Activated CD8-positive, alpha-beta memory T cell treated with anti-CD3 and anti-CD28 coated beads, Interleukin-2, amount 10 ng/mL, durations not matched to agents 7 days and 5 days (primary cell): ENCODE measurements around the gene ANO6. TPM values are rescaled to one million over a fixed set of nuclear protein-coding genes. Genes with fewer than 3 reads are reported as not detected.
A peak's percentile ranks its signal among the peaks of the same experiment; 100 is the strongest.
"Not testable (repeated sequence)": the region's sequence is repeated elsewhere in the genome, so short reads cannot be mapped to it uniquely, and the experiment has no call there.

Experiments
- ATAC-seq: fragments of 150-1000 bp; cut with Tn5 transposase; one replicate; pipeline ENCODE4 v1.10.0; 2021; ENCODE audit warnings: moderate library complexity
- CTCF ChIA-PET: fragments of 350-600 bp; sonication (Branson Sonifier 250); formaldehyde crosslinking; loops from one replicate; lab custom pipeline; 2021; ENCODE audit warnings: antibody characterized with exemption; lab: Charles Lee
- DNase-seq: peaks from one replicate; pipeline ENCODE4 v3.0.0-alpha.2; 2020
- H3K27ac Mint-ChIP-seq: one replicate; pipeline ENCODE4 v1.8.0; 2021; ENCODE audit warnings: mild to moderate bottlenecking, mixed read lengths
- H3K27me3 Mint-ChIP-seq: one replicate; pipeline ENCODE4 v1.8.0; 2021; ENCODE audit warnings: mixed read lengths
- H3K36me3 Mint-ChIP-seq: one replicate; pipeline ENCODE4 v1.8.0; 2021; ENCODE audit warnings: mild to moderate bottlenecking, mixed read lengths
- H3K4me1 Mint-ChIP-seq: one replicate; pipeline ENCODE4 v1.8.0; 2021; ENCODE audit warnings: mixed read lengths
- H3K4me3 Mint-ChIP-seq: one replicate; pipeline ENCODE4 v1.8.0; 2021; ENCODE audit warnings: mild to moderate bottlenecking, moderate library complexity, mixed read lengths
- H3K9me3 Mint-ChIP-seq: one replicate; pipeline ENCODE4 v1.8.0; 2022; ENCODE audit warnings: low read depth, mixed read lengths
- total RNA-seq, 2 experiments: library from RNA; stranded (reverse); gene quantifications; one replicate each; pipeline ENCODE4 v1.2.3, GENCODE V29; 2021

ANO6 gene, protein sequence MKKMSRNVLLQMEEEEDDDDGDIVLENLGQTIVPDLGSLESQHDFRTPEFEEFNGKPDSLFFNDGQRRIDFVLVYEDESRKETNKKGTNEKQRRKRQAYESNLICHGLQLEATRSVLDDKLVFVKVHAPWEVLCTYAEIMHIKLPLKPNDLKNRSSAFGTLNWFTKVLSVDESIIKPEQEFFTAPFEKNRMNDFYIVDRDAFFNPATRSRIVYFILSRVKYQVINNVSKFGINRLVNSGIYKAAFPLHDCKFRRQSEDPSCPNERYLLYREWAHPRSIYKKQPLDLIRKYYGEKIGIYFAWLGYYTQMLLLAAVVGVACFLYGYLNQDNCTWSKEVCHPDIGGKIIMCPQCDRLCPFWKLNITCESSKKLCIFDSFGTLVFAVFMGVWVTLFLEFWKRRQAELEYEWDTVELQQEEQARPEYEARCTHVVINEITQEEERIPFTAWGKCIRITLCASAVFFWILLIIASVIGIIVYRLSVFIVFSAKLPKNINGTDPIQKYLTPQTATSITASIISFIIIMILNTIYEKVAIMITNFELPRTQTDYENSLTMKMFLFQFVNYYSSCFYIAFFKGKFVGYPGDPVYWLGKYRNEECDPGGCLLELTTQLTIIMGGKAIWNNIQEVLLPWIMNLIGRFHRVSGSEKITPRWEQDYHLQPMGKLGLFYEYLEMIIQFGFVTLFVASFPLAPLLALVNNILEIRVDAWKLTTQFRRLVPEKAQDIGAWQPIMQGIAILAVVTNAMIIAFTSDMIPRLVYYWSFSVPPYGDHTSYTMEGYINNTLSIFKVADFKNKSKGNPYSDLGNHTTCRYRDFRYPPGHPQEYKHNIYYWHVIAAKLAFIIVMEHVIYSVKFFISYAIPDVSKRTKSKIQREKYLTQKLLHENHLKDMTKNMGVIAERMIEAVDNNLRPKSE
- 10 to 100 TPM; 21.7 to 22.6 TPM for total RNA-seq

DNA sequence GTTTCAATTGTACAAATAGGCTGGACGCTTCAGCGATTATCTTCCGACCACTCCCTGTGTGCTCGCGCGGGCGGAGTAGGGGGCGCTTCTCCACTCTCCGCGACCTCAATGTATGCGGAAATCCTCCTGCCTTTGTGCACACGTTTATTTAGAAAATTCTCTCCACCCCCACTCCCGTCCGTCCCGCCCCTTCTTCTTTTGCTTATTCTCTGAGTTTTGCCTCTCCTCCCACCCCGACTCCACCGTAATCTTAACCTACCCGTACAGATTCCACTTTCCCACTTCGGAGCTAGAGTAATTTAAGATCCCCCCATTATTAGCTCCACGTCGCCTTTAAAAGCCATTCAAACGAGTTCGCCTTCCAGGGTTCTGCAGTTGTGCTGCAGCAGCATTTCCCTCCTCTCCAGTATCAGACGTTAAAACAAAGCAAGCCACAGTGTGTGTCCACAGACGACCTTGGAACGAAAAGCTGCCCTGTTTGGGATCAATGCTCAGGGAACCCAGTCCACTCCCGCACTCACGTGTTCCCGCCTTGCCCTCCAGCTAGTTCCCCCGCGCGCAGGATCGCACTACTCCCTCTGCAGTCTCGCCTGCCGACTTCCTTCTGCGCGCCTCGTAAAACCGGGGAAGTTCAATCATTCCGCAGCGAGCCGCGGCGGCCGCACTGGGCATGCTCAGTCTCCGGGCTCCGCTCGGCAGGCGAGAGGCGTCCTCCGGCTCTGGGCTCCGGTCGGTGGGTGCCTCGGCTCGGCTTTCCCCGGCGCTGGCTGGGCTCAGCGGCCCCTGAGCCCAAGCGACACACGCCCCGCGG lies at the start of gene ANO6:
Gene ANO6 (plus strand): TSS at position 677 of the 811 bp plus-strand sequence. CDS start 227 bp downstream, outside the sequence.
- CTCF ChIA-PET = interaction anchor here (0.7 to 1.8 kb wide), 7 partner anchors 11 to 514 kb away, joined by 3 to 5 read pairs (median 3); partner anchors contain the start of gene ARID2
- peak within 1 kb of the TSS; percentile 94 for H3K4me3 Mint-ChIP-seq
- peak within 1 kb of the TSS; percentile 93 for H3K27ac Mint-ChIP-seq
- ATAC-seq = peak; percentile 83
- H3K27me3 Mint-ChIP-seq = no peaks in the 10 kb centered on the region
- H3K9me3 Mint-ChIP-seq = no peaks in the 10 kb centered on the region
- peaks cover 44% of the 10 kb centered on the region for H3K4me1 Mint-ChIP-seq
- peaks cover 1% of the 10 kb centered on the region for H3K36me3 Mint-ChIP-seq
- peak; percentile 85 for DNase-seq

DNA sequence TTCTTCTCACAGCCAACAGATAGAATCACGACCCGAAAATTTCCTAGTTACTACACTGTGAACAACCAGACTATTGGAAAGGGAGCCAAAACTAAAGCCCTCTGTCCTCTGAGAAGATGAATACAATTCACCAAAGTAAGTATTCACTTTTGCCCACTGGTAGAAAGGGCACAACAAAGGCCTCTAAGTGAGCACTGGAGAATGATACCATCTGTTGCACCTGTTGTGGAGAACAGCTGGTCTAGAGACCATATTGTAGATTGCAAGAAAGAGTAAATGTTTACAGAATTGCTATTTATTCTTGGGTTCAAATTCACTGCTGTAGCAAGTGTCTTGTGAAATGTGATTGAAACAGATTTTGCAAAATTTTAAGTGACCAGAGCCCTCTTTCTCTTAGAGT lies 46.9 kb upstream of the ANO6 start:
- Mint-ChIP-seq H3K4me3 (no peak overlapping the region), H3K9me3 (no peaks in the 10 kb centered on the region), H3K4me1 (no peaks in the 10 kb centered on the region), H3K36me3 (no peaks in the 10 kb centered on the region), H3K27ac (no peak overlapping the region), H3K27me3 (peaks cover 2% of the 10 kb centered on the region)
- DNase-seq (no peak), ATAC-seq (no peak)
- CTCF ChIA-PET = no interaction called here

DNA sequence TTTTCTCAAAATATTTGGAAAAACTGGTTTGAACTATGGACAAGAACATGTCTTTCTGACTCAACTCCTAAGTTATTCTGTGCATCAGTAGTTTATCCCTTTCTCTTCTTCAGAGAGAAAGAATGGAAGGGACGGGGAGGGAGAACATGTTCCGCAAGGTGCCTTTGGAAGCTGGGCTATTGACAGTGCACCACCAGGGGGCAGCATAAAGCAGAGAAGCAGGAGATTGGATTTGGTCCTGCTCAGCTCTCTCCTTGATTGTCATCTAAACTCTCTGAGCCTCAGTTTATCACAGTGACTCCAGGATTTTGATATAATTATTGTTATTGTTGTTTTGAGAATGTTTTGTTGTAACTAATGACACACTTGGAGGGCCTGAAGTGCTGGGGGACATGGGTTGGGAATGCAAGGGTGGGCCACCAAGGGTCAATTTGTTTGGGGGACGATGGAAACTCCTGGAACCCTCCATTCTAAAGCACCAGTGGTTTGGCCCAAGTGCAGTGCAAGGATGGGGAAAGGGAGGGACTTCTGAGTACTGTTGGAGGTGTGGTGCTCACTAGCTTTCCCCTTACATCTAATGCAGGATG lies 45.3 kb upstream of the ANO6 start:
- no peak overlapping the region for H3K27ac Mint-ChIP-seq

DNA sequence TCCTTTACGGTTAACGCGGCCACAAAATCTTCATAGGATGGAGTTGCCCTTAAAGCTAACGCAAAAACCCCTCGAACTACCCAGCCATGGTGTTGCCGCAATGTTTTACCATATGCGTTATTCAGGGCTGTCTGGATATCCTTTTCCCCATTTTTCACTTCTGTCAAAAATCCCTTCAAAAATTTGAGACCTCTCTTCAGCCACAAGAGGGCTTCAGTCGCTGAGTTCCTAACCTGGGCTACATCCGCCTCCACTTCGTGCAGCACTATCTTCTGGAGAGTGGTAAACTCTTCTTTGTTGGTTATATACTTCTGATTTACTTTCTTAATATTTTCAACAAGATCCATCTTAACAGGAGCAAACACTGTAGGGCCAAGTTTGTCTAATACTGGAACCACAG lies 42.6 kb upstream of the ANO6 start:
- H3K36me3 Mint-ChIP-seq = peaks cover 16% of the 10 kb centered on the region
- CTCF ChIA-PET, DNase-seq, H3K4me1 Mint-ChIP-seq, H3K9me3 Mint-ChIP-seq, H3K27ac Mint-ChIP-seq, H3K4me3 Mint-ChIP-seq, ATAC-seq, H3K27me3 Mint-ChIP-seq: not testable (repeated sequence)

More for the DNA sequence above, 45.3 kb upstream of the ANO6 start:
- peaks cover 2% of the 10 kb centered on the region for H3K36me3 Mint-ChIP-seq
- CTCF ChIA-PET = interaction anchor here (0.7 to 1.9 kb wide), 14 partner anchors 9 to 833 kb away, joined by 3 to 6 read pairs (median 4); no protein-coding TSS in a partner anchor
- H3K4me1 Mint-ChIP-seq = no peaks in the 10 kb centered on the region
- DNase-seq (peak; percentile 84), ATAC-seq (peak; percentile 45)
- H3K4me3 Mint-ChIP-seq = no peak overlapping the region
- H3K9me3 Mint-ChIP-seq = no peaks in the 10 kb centered on the region
- H3K27me3 Mint-ChIP-seq = no peaks in the 10 kb centered on the region

DNA sequence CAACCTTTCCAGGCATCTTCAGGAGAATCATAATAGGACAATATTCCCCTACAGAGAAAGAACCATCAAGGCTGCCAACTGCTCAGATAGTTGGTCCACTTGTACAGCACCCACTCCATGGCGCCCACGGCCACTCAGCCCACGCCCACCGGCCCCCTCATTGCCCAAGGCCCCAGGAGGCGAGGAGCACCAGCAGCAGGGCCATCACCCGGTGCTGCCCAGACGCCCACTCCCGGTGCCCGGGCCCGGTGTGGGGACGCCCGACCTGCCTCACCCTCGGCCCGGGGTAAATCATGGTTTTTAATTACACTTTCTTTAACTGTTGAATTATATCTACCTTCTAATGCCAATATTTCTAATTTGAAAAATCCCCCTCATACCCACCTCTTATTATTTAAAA lies 41.3 kb upstream of the ANO6 start:
- Mint-ChIP-seq H3K4me1 (no peaks in the 10 kb centered on the region), H3K36me3 (peaks cover 24% of the 10 kb centered on the region), H3K27ac (no peak overlapping the region), H3K4me3 (no peak overlapping the region), H3K9me3 (peaks cover 16% of the 10 kb centered on the region), H3K27me3 (no peaks in the 10 kb centered on the region)
- CTCF ChIA-PET = no interaction called here
- DNase-seq (no peak), ATAC-seq (no peak)

DNA sequence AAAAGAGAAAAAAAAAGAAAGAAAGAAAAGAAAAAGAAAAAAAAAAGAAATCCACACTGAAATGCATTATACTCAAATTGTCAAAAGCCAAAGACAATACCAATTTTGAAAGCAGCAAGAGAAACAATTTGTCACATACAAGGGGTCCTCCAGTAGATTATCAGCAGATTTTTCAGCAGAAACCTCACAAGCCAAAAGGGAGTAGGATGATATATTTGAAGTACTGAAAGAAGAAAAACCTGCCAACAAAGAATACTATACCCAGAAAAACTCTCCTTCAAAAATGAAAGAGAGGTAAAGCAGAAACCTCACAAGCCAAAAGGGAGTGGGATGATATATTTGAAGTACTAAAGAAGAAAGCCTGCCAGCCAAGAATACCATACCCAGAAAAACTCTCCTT lies 37.1 kb upstream of the ANO6 start:
- Mint-ChIP-seq H3K27ac (no peak overlapping the region), H3K9me3 (peaks cover 16% of the 10 kb centered on the region), H3K4me3 (no peak overlapping the region), H3K27me3 (no peaks in the 10 kb centered on the region), H3K36me3 (peaks cover 24% of the 10 kb centered on the region), H3K4me1 (no peaks in the 10 kb centered on the region)
- CTCF ChIA-PET = no interaction called here
- ATAC-seq (no peak), DNase-seq (no peak)

DNA sequence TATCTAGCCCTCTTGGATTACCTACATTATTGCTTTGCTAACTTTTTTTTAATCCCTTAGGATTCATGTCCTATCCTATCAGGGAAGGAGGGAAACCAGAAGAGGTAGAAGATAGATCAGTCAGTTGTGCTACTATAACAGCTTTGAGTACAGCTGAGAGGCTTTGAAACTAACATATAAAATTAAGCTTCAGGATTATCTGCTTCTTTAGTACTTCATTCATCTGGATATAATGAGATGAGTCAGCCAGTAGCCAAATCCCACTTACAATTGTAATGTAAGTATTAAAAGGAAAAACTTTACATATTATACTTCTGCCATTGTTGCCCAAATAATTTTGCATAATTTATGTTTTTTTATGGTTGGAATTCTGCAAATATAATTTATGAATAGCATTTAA lies 33.4 kb upstream of the ANO6 start:
- no peaks in the 10 kb centered on the region for H3K27me3 Mint-ChIP-seq
- peaks cover 15% of the 10 kb centered on the region for H3K36me3 Mint-ChIP-seq
- no peak overlapping the region for H3K27ac Mint-ChIP-seq
- H3K4me3 Mint-ChIP-seq = no peak overlapping the region
- peaks cover 15% of the 10 kb centered on the region for H3K9me3 Mint-ChIP-seq
- CTCF ChIA-PET = no interaction called here
- no peak for ATAC-seq
- no peaks in the 10 kb centered on the region for H3K4me1 Mint-ChIP-seq
- DNase-seq = no peak

DNA sequence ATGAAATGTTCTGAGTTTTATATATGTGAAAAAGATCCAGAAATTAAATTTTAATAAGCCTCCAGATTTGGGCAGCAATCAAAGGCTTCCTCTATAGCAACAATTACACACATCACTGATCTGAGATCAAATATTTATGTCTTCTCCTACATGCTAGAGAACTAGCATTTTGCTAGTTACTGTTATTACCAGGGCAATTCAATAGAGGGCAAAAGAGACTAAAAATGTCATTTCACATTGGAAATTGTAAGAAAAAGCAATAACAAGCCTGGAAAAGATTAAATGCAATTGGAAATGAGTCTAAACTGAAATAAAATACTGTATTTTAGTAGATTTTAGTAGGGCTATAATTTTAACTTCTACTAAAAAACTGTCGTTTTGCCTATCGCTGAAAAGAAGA lies 32.6 kb upstream of the ANO6 start:
- Mint-ChIP-seq H3K27ac (no peak overlapping the region), H3K9me3 (peaks cover 8% of the 10 kb centered on the region), H3K4me3 (no peak overlapping the region), H3K27me3 (no peaks in the 10 kb centered on the region), H3K4me1 (no peaks in the 10 kb centered on the region), H3K36me3 (peaks cover 8% of the 10 kb centered on the region)
- CTCF ChIA-PET = no interaction called here
- DNase-seq (no peak), ATAC-seq (no peak)

DNA sequence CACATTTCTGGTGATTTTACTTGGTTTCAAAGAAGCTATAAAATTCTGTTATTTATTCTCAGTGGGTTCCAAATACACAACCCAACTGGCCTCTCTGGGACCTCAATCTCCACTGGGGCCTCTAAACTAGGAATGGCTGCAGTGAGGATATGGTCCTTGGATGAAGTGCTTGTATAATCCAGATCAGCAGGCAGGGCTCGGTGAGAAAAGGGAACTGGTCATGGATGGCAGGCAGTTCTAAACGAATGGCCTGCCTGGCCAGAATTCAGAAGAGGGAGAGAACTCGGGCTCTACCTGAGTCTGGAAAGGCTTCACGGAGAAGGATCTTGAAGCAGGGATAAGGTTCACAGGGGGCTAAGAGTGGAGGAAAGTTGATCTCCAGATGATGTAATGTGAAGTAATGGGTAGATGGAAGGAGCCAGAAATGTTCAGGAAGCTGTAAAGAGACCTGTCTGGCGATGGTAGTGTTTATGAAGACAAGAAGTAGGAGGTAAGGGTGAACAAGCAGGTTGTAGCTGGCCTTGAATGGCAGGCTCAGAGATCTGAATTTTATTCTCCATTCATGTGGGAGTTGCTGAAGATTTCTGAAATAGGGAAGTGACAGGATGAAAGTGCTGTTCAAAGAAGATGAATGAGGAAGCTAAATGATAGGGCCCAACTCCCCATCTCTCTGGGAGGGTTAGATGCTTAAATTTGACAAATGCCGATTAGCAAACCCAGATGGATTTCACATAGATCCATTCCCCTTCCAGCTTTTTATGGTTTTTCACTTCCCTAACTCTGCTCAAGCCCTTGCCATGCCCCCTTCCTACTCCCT lies 31.5 kb upstream of the ANO6 start:
- CTCF ChIA-PET = interaction anchor here (1.0 to 1.3 kb wide), 2 partner anchors 11 to 13 kb away, joined by 3 read pairs; no protein-coding TSS in a partner anchor
- ATAC-seq (no peak), DNase-seq (no peak)
- Mint-ChIP-seq H3K4me3 (no peak overlapping the region), H3K9me3 (no peaks in the 10 kb centered on the region), H3K4me1 (no peaks in the 10 kb centered on the region), H3K36me3 (peaks cover 3% of the 10 kb centered on the region), H3K27me3 (no peaks in the 10 kb centered on the region), H3K27ac (no peak overlapping the region)

DNA sequence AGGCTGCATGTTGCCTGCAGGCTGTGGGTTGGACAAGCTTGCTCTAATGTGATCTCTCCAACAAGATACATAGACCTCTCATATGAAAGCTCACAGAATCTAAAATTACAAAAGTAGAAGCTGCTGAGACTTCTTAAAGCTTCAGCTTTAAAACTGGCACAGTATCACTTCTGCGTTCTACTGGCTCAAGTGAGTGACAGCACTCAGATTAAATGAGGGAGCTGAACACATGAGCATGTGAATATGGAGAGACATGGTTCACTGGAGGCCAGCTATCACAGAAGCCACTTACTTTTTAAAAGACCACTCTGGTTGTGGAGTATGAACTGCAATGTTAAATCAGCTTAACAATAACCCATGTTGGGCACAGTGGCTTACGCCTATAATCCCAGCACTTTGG lies 29.1 kb upstream of the ANO6 start:
- Mint-ChIP-seq H3K27me3 (no peaks in the 10 kb centered on the region), H3K36me3 (peaks cover 3% of the 10 kb centered on the region), H3K4me3 (no peak overlapping the region), H3K9me3 (no peaks in the 10 kb centered on the region), H3K27ac (no peak overlapping the region), H3K4me1 (peaks cover 6% of the 10 kb centered on the region)
- CTCF ChIA-PET = no interaction called here
- DNase-seq (no peak), ATAC-seq (no peak)

DNA sequence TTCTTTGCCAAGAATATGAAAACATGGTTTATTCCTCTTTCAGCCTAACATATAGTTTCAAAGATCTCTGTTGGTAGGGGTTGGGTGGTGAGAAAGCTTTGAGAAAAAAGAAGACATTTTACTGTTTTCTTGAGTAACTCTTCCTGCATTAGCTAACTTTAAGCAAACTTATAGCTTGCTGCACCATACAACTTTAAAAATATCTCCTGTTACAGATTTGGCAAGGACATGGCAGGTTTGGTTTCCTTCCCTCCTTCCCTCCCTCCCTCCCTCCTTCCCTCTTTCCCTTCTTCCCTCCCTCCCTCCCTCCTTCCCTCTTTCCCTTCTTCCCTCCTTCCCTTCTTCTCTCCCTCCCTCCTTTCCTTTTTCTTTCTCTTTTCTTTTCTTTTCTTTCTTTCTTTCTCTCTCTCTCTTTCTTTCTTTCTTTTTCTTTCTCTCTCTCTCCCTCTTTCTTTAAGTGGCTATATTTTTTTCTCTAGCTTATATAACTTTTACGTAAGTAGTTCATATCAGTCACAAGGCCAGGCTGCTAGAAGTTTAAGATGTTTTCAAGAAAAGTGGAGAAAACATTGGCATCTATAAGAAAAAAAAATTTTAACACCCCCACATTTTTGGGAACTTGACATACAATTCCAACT lies 26.0 kb upstream of the ANO6 start:
- DNase-seq = no peak
- no peak overlapping the region for H3K27ac Mint-ChIP-seq
- H3K27me3 Mint-ChIP-seq = no peaks in the 10 kb centered on the region
- H3K9me3 Mint-ChIP-seq = no peaks in the 10 kb centered on the region
- H3K36me3 Mint-ChIP-seq = peaks cover 3% of the 10 kb centered on the region
- H3K4me1 Mint-ChIP-seq = peaks cover 13% of the 10 kb centered on the region
- ATAC-seq = no peak
- H3K4me3 Mint-ChIP-seq = no peak overlapping the region
- CTCF ChIA-PET = interaction anchor here (1.0 to 1.3 kb wide), 2 partner anchors 11 to 25 kb away, joined by 3 read pairs; no protein-coding TSS in a partner anchor
